Measurements from ENCODE around the gene KLHL29.

Gene KLHL29

GRCh38 chr2:23567161-23567756 lies 182.3 kb downstream of the KLHL29 start:
- no peak for DNase-seq (ENCODE audit: low read depth, low spot score)

- no peak for DNase-seq (ENCODE audit: low read depth, low spot score)
Observed at GRCh38 chr2:23568211-23568610, 183.2 kb downstream of the KLHL29 start.

GRCh38 chr2:23568626-23569190 lies 183.7 kb downstream of the KLHL29 start:
- no peak for DNase-seq (ENCODE audit: low read depth, low spot score)

- DNase-seq (ENCODE audit: low read depth, low spot score): no peak
Observed at GRCh38 chr2:23569761-23570365, 184.9 kb downstream of the KLHL29 start.

GRCh38 chr2:23571085-23571484 lies 186.1 kb downstream of the KLHL29 start:
- DNase-seq (ENCODE audit: low read depth, low spot score): no peak

- DNase-seq (ENCODE audit: low read depth, low spot score): no peak
Observed at GRCh38 chr2:23571527-23572282, 186.7 kb downstream of the KLHL29 start.

GRCh38 chr2:23574919-23575654 lies 190.1 kb downstream of the KLHL29 start:
- no peak for DNase-seq (ENCODE audit: low read depth, low spot score)

GRCh38 chr2:23578964-23579671 lies 194.1 kb downstream of the KLHL29 start:
- DNase-seq (ENCODE audit: low read depth, low spot score): no peak

- DNase-seq (ENCODE audit: low read depth, low spot score): no peak
Observed at GRCh38 chr2:23579674-23580073, 194.7 kb downstream of the KLHL29 start.

GRCh38 chr2:23583467-23583866 lies 198.5 kb downstream of the KLHL29 start:
- no peak for DNase-seq (ENCODE audit: low read depth, low spot score)

GRCh38 chr2:23584054-23584745 lies 199.2 kb downstream of the KLHL29 start:
- no peak for DNase-seq (ENCODE audit: low read depth, low spot score)

- no peak for DNase-seq (ENCODE audit: low read depth, low spot score)
Observed at GRCh38 chr2:23585273-23586170, 200.5 kb downstream of the KLHL29 start.

- DNase-seq (ENCODE audit: low read depth, low spot score): no peak
Observed at GRCh38 chr2:23586741-23587306, 201.8 kb downstream of the KLHL29 start.

- no peak for DNase-seq (ENCODE audit: low read depth, low spot score)
Observed at GRCh38 chr2:23587341-23587880, 202.4 kb downstream of the KLHL29 start.

- DNase-seq (ENCODE audit: low read depth, low spot score): no peak
Observed at GRCh38 chr2:23588106-23588505, 203.1 kb downstream of the KLHL29 start.

- DNase-seq (ENCODE audit: low read depth, low spot score): no peak
Observed at GRCh38 chr2:23588508-23589201, 203.7 kb downstream of the KLHL29 start.

- DNase-seq (ENCODE audit: low read depth, low spot score): no peak
Observed at GRCh38 chr2:23589220-23589647, 204.3 kb downstream of the KLHL29 start.

- DNase-seq (ENCODE audit: low read depth, low spot score): no peak
Observed at GRCh38 chr2:23589739-23590138, 204.8 kb downstream of the KLHL29 start.
